RWPE1 (cell line): ENCODE data around the gene DNM3.

Experiments
- CTCF ChIA-PET: fragments of 350-600 bp; sonication (Branson Sonifier 250); formaldehyde crosslinking; extraction: SDS; loops from one replicate; lab custom pipeline; 2021; lab: Yijun Ruan, JAX
- POLR2A ChIA-PET: fragments of 400-600 bp; formaldehyde crosslinking; extraction: SDS; loops from one replicate; lab custom pipeline; 2020; ENCODE audit warnings: antibody characterized with exemption; ENCODE audit not compliant: low non-redundant PET; lab: Yijun Ruan, JAX
- DNase-seq: peaks from one replicate; pipeline ENCODE4 v3.0.0; 2012; ENCODE audit warnings: low spot score
- H3K27ac ChIP-seq: fragments of 450-650 bp; 2 replicates; pipeline ENCODE4 v1.5.1; 2017
- CTCF ChIP-seq: fragments of 450-650 bp; conservative IDR thresholded peaks from 2 replicates; pipeline ENCODE4 v1.5.1; 2017; ENCODE audit warnings: low read depth, mild to moderate bottlenecking

Gene DNM3

GRCh38 chr1:172089768-172090510 is 248.6 kb downstream of the DNM3 start:
- peak; percentile 36 for DNase-seq
- CTCF ChIA-PET, result interaction anchor here (1.0 to 1.2 kb wide), 2 partner anchors 87 to 310 kb away, joined by 3 to 4 read pairs; no protein-coding TSS in a partner anchor

GRCh38 chr1:172090511-172090817 is 249.2 kb downstream of the DNM3 start:
- POLR2A ChIA-PET, result no interaction called here
- DNase-seq, result no peak
- TF ChIP-seq CTCF, result no peak; the same call in 1 of the 2 replicates
- CTCF ChIA-PET, result interaction anchor here (0.5 to 1.2 kb wide), 3 partner anchors 88 to 309 kb away, joined by 3 to 5 read pairs (median 4); no protein-coding TSS in a partner anchor
- H3K27ac ChIP-seq, result no peak overlapping the region

More at GRCh38 chr1:172089768-172090510, 248.6 kb downstream of the DNM3 start:
- TF ChIP-seq CTCF, result peak; percentile 41
- no peak overlapping the region for H3K27ac ChIP-seq
- POLR2A ChIA-PET, result no interaction called here

- no peak for TF ChIP-seq CTCF
- POLR2A ChIA-PET, result no interaction called here
- H3K27ac ChIP-seq, result no peak overlapping the region
- CTCF ChIA-PET, result no interaction called here
- DNase-seq, result no peak
Observed at GRCh38 chr1:172095846-172096245, 254.5 kb downstream of the DNM3 start.

GRCh38 chr1:172105230-172105629 is 263.9 kb downstream of the DNM3 start:
- no peak for TF ChIP-seq CTCF
- POLR2A ChIA-PET, result no interaction called here
- DNase-seq, result no peak
- no peak overlapping the region for H3K27ac ChIP-seq
- CTCF ChIA-PET, result no interaction called here

GRCh38 chr1:172107316-172107975 is 266.1 kb downstream of the DNM3 start:
- ChIA-PET CTCF (interaction anchor here (0.6 kb wide), 1 partner anchor 46 kb away, joined by 4 read pairs; no protein-coding TSS in a partner anchor), POLR2A (no interaction called here)
- DNase-seq, result no peak
- no peak for TF ChIP-seq CTCF
- no peak overlapping the region for H3K27ac ChIP-seq

DNA sequence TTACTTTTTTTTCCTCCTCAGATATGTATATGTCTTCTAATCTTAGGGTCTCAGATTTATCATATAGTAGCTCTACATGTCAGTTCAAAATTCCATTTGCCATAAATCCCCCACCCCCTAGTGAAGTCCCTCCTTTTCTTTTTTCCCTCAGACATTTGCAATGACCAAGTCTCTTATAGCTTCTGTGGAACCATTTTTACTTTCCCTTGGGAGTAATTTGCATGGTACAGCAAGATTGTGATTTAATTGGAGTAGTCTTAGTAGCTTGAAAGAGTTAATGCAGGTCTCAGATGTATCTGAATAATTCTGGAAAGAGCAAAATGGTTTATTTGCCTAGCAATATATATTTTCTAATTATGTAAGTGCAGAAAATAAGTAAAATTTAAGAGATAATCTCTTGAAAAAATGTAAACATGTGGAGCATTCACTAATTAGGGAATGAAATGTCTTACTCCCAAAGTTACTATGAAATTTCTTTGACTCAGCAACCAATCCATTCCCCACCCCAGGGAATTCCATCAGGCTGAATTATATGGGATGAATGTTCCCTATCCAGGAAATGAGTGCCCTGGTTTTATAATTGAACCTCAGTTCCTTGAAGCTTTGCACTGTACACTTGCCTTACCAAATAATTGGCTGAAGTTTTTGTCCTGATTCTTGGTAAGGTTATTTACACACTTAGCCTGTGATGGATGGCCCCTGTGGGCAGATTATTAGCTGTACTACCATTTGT is 267.0 kb downstream of the DNM3 start:
- CTCF ChIA-PET, result no interaction called here

More for the DNA sequence above, 267.0 kb downstream of the DNM3 start:
- peak; percentile 3 for DNase-seq
- H3K27ac ChIP-seq, result no peak overlapping the region
- TF ChIP-seq CTCF, result no peak
- POLR2A ChIA-PET, result no interaction called here
